GM12878 (cell line): ENCODE data around the gene TOM1L2. TPM values are rescaled to one million over a fixed set of nuclear protein-coding genes. Genes with fewer than 3 reads are reported as not detected.

ENCODE experiments used
- ATAC-seq: fragments of 200-7000 bp; cut with Tn5 transposase; 3 replicates; pipeline ENCODE4 v1.9.1; 2020; ENCODE audit warnings: mild to moderate bottlenecking, moderate library complexity
- BruUV-seq: library from RNA; stranded (reverse); fragments of 400-500 nt; replicated peaks from 2 replicates; lab custom pipeline; 2021; lab: Mats Ljungman, UMichigan
- CTCF ChIA-PET: fragments of 300-600 bp; sonication (Branson Sonifier 250); formaldehyde crosslinking; extraction: SDS; loops from one replicate; lab custom pipeline; 2021; ENCODE audit warnings: inconsistent platforms; lab: Yijun Ruan, JAX
- POLR2A ChIA-PET: fragments of 350-600 bp; formaldehyde crosslinking; extraction: SDS; loops from one replicate; lab custom pipeline; 2021; ENCODE audit warnings: inconsistent platforms; lab: Charles Lee
- RAD21 ChIA-PET: fragments of 300-600 bp; sonication (Branson Sonifier 250); formaldehyde crosslinking; loops from one replicate; lab custom pipeline; 2023; ENCODE audit warnings: antibody characterized with exemption; ENCODE audit not compliant: unreplicated experiment; lab: Charles Lee
- SMC1A ChIA-PET: fragments of 300-600 bp; sonication (Branson Sonifier 250); formaldehyde crosslinking; loops from one replicate; lab custom pipeline; 2023; ENCODE audit not compliant: unreplicated experiment, uncharacterized antibody; lab: Charles Lee
- DNase-seq: peaks from one replicate; pipeline ENCODE4 v3.0.0-alpha.2; 2011; ENCODE audit warnings: low read depth, low spot score
- FAIRE-seq: peaks from 3 replicates; lab custom pipeline; 2011; peaks lifted over from hg19 to GRCh38; lab: Jason Lieb, UNC
- H2AFZ ChIP-seq: 2 replicates; pipeline ENCODE4 v1.6.0; 2011; ENCODE audit warnings: low read depth, low read length, control low read depth; ENCODE audit not compliant: control insufficient read depth
- H3K27ac ChIP-seq: 2 replicates; pipeline ENCODE4 v1.5.1; 2011; ENCODE audit warnings: control low read depth; ENCODE audit not compliant: control insufficient read depth, insufficient read depth
- H3K27me3 ChIP-seq, 2 experiments: replicated peaks in 1 of 2; 2 replicates each; pipeline versions ENCODE4 v1.6.0 to v1.6.1; 2011; ENCODE audit warnings: low read length in 1 of 2; ENCODE audit not compliant: control insufficient read depth in 2 of 2, insufficient read depth in 2 of 2
- H3K36me3 ChIP-seq, 2 experiments: 2 replicates each; pipeline ENCODE4 v1.5.1; 2011; ENCODE audit warnings: low read length in 1 of 2; ENCODE audit not compliant: control insufficient read depth in 2 of 2, insufficient read depth in 2 of 2
- H3K4me1 ChIP-seq: 2 replicates; pipeline ENCODE4 v1.6.1; 2011; ENCODE audit warnings: mild to moderate bottlenecking, low read length, moderate library complexity, mixed read lengths; ENCODE audit not compliant: control insufficient read depth, insufficient read depth
- H3K4me2 ChIP-seq: 2 replicates; pipeline ENCODE4 v1.6.0; 2011; ENCODE audit warnings: control low read depth; ENCODE audit not compliant: control insufficient read depth, insufficient read depth
- H3K4me3 ChIP-seq: fragments of 200-600 bp; sonication (generic); 2 replicates; pipeline ENCODE4 v1.5.1; 2016
- H3K79me2 ChIP-seq: 2 replicates; pipeline ENCODE4 v1.6.0; 2011; ENCODE audit warnings: low read length; ENCODE audit not compliant: control insufficient read depth, insufficient read depth
- H3K9ac ChIP-seq: 2 replicates; pipeline ENCODE4 v1.8.0; 2011; ENCODE audit warnings: low read length, control low read depth, mixed read lengths; ENCODE audit not compliant: control insufficient read depth, insufficient read depth
- H3K9me3 ChIP-seq: replicated peaks from 3 replicates; pipeline ENCODE4 v1.5.1; 2011; ENCODE audit warnings: mild to moderate bottlenecking, low read length; ENCODE audit not compliant: control insufficient read depth, insufficient read depth
- H4K20me1 ChIP-seq: 2 replicates; pipeline ENCODE4 v1.6.0; 2011; ENCODE audit not compliant: control insufficient read depth, insufficient read depth
- ATF3 ChIP-seq: IDR thresholded peaks from 2 replicates; pipeline ENCODE4 v1.6.1; 2011; ENCODE audit warnings: low read depth, mild to moderate bottlenecking, low read length, moderate library complexity, borderline replicate concordance; ENCODE audit errors: extremely low read depth
- BCL3 ChIP-seq: IDR thresholded peaks from 2 replicates; pipeline ENCODE4 v1.6.1; 2011; ENCODE audit warnings: borderline replicate concordance, low read depth, mild to moderate bottlenecking, moderate library complexity, low read length; ENCODE audit not compliant: insufficient read depth, poor library complexity, severe bottlenecking
- BCLAF1 ChIP-seq: fragments of 450-650 bp; IDR thresholded peaks from 2 replicates; pipeline ENCODE4 v1.6.1; 2017; ENCODE audit warnings: antibody characterized with exemption, mild to moderate bottlenecking, moderate library complexity
- CBFB ChIP-seq: IDR thresholded peaks from 2 replicates; pipeline ENCODE4 v1.6.1; 2016; ENCODE audit warnings: antibody characterized with exemption, low read depth
- CHD2 ChIP-seq: IDR thresholded peaks from 2 replicates; pipeline ENCODE4 v1.6.1; 2011; ENCODE audit warnings: low read depth, low read length, improper control_type of control experiment, borderline replicate concordance
- EGR1 ChIP-seq, 2 experiments: IDR thresholded peaks; 1 replicate in 1 of 2; 2 replicates in 1 of 2; pipeline ENCODE4 v1.6.1; 2011 to 2012; ENCODE audit warnings: low read depth in 2 of 2, low read length in 2 of 2, borderline replicate concordance in 1 of 2, mild to moderate bottlenecking in 1 of 2, moderate library complexity in 1 of 2
- ETV6 ChIP-seq, 2 experiments: fragments of 450-650 bp in 1 of 2; IDR thresholded peaks in 1 of 2; conservative IDR thresholded peaks in 1 of 2; 2 replicates each; pipeline ENCODE4 v1.6.1; 2014; ENCODE audit warnings: antibody characterized with exemption in 1 of 2, borderline replicate concordance in 1 of 2, low read depth in 1 of 2, mild to moderate bottlenecking in 1 of 2, moderate library complexity in 1 of 2
- JUNB ChIP-seq: IDR thresholded peaks from 2 replicates; pipeline ENCODE4 v1.6.1; 2016; ENCODE audit warnings: antibody characterized with exemption, mild to moderate bottlenecking
- POLR2AphosphoS2 ChIP-seq: IDR thresholded peaks from 2 replicates; pipeline ENCODE4 v1.6.1; 2011; ENCODE audit warnings: low read depth, mild to moderate bottlenecking, low read length, improper control_type of control experiment, moderate library complexity
- RELA ChIP-seq: fragments of 450-650 bp; IDR thresholded peaks from 2 replicates; pipeline ENCODE4 v1.8.0; 2014; ENCODE audit warnings: borderline replicate concordance; ENCODE audit not compliant: partially characterized antibody
- SREBF1 ChIP-seq: IDR thresholded peaks from 2 replicates; pipeline ENCODE4 v1.6.1; 2012; ENCODE audit warnings: mild to moderate bottlenecking, low read length
- SRF ChIP-seq, 2 experiments: IDR thresholded peaks; 2 replicates each; pipeline ENCODE4 v1.6.1; 2011; ENCODE audit warnings: low read depth in 2 of 2, low read length in 2 of 2, mild to moderate bottlenecking in 1 of 2, moderate library complexity in 1 of 2
- SUPT20H ChIP-seq: IDR thresholded peaks from 2 replicates; pipeline ENCODE4 v1.6.1; 2011; ENCODE audit warnings: low read depth, mild to moderate bottlenecking, low read length, moderate library complexity, borderline replicate concordance; ENCODE audit not compliant: control insufficient read depth
- TCF7 ChIP-seq: IDR thresholded peaks from 2 replicates; pipeline ENCODE4 v1.6.1; 2014; ENCODE audit warnings: antibody characterized with exemption, borderline replicate concordance
- ZBTB4 ChIP-seq: fragments of 450-650 bp; formaldehyde crosslinking; IDR thresholded peaks from 2 replicates; pipeline ENCODE4 v1.4.0; 2022; ENCODE audit warnings: mild to moderate bottlenecking, moderate library complexity
- ZNF274 ChIP-seq: IDR thresholded peaks from one replicate; pipeline ENCODE4 v1.8.0; 2011; ENCODE audit not compliant: insufficient read length, insufficient read depth
- WGBS: methylation state at CpG from one replicate; pipeline ENCODE4 v1.1.6; 2016; ENCODE audit warnings: low lambda C conversion rate; ENCODE audit not compliant: insufficient replicate concordance, insufficient coverage; ENCODE audit errors: missing lambda C conversion rate; 5-methylcytosine and 5-hydroxymethylcytosine counted together
- in situ Hi-C: fragments of 300-500 bp; cut with MboI; formaldehyde crosslinking; loops from 9 replicates; pipeline ENCODE4 v1.14.3; 2018; ENCODE audit warnings: mixed read lengths
- intact Hi-C: fragments of 100-400 bp; cut with micrococcal nuclease; formaldehyde crosslinking; loops from one replicate; pipeline ENCODE4 v1.14.2; 2022; ENCODE audit not compliant: unreplicated experiment
- polyA plus RNA-seq, 11 experiments: library from polyadenylated mRNA; depleted of rRNA in 4 of 11; unstranded in 6 of 11; stranded (reverse) in 5 of 11; fragments of >200 nt; fragmentation: Nextera tagmentation in 4 of 11; fragmentation: Illumina TruSeq in 1 of 11; extraction: Ambion mirVana in 4 of 11; extraction: Trizol in 1 of 11; gene quantifications; 1 replicate in 1 of 11; 2 replicates in 10 of 11; pipeline versions ENCODE4 v1.2.1 to v1.2.3, GENCODE V29; 2011 to 2016; ENCODE audit warnings: inconsistent platforms in 2 of 11, missing spikeins in 2 of 11, low read depth in 1 of 11
- total RNA-seq, 4 experiments: library from RNA; depleted of rRNA in 3 of 4; stranded (reverse); fragments of >200 nt in 3 of 4; fragmentation: Illumina TruSeq in 1 of 4; extraction: Trizol in 1 of 4; gene quantifications; 2 replicates each; pipeline versions ENCODE4 v1.2.1 to v1.2.3, GENCODE V29; 2013 to 2021

The TOM1L2 gene
- total and polyA plus RNA-seq, 10 of the 15 experiments (the other 5 are each of a cell fraction or from before 2014, with no cell fraction given): 0.19 to 19.2 (median 8.1) TPM

GRCh38 chr17:17855976-17856375 is 116.2 kb downstream of the TOM1L2 start:
- Histone ChIP-seq H3K79me2 (no peaks in the 10 kb centered on the region), H3K9ac (no peak overlapping the region), H3K27me3 (no peaks in the 10 kb centered on the region), H2AFZ (no peak overlapping the region), H3K27ac (no peak overlapping the region), H3K4me3 (no peak overlapping the region), H3K9me3 (no peaks in the 10 kb centered on the region), H3K36me3 (no peaks in the 10 kb centered on the region), H4K20me1 (no peaks in the 10 kb centered on the region), H3K4me1 (peaks cover 7% of the 10 kb centered on the region), H3K4me2 (no peak overlapping the region)
- ChIA-PET SMC1A (interaction anchor here (0.7 to 4.6 kb wide), 5 partner anchors 11 to 47 kb away, joined by 3 to 28 read pairs (median 4); partner anchors contain the start of gene SREBF1), RAD21 (interaction anchor here (1.0 to 2.2 kb wide), 5 partner anchors 20 to 174 kb away, joined by 3 to 9 read pairs (median 5); partner anchors contain the start of gene SREBF1), POLR2A (no interaction called here), CTCF (interaction anchor here (0.7 to 10.6 kb wide), 6 partner anchors 29 to 178 kb away, joined by 3 to 86 read pairs (median 3); no protein-coding TSS in a partner anchor)
- no peak for FAIRE-seq
- WGBS: 82% methylated on average over 3 of the region's 3 CpGs
- intact Hi-C loops: no loop called here
- no peak for DNase-seq
- in situ Hi-C loops: no loop called here
- ATAC-seq: no peak
- BruUV-seq: no TSS peak
- TF ChIP-seq JUNB: no peak
- no peak for TF ChIP-seq POLR2AphosphoS2
- no peak for TF ChIP-seq ZBTB4 (CRISPR knock-in tag)
- TF ChIP-seq ETV6 (conservative IDR thresholded peaks at IDR 0.05 in 1 of 2, IDR thresholded peaks at IDR 0.05 in 1 of 2; ENCODE audit: borderline replicate concordance in 1 of 2, low read depth in 1 of 2): no peak
- no peak for TF ChIP-seq BCLAF1
- TF ChIP-seq SRF (IDR thresholded peaks at IDR 0.05; ENCODE audit: low read depth in 2 of 2, low read length in 2 of 2): no peak
- no peak for TF ChIP-seq RELA
- no peak for TF ChIP-seq BCL3
- TF ChIP-seq CHD2: no peak
- TF ChIP-seq SREBF1: no peak
- no peak for TF ChIP-seq ZNF274
- TF ChIP-seq ATF3: no peak
- no peak for TF ChIP-seq SUPT20H
- TF ChIP-seq CBFB: no peak
- no peak for TF ChIP-seq TCF7
- no peak for TF ChIP-seq EGR1 (IDR thresholded peaks at IDR 0.05; ENCODE audit: borderline replicate concordance in 1 of 2, low read depth in 2 of 2, low read length in 2 of 2)
